OCI-LY7 (cell line): Measurements from ENCODE around the gene PIK3R6. TPM values are rescaled to one million over a fixed set of nuclear protein-coding genes. Genes with fewer than 3 reads are reported as not detected.

ENCODE experiments used
- BruUV-seq: library from RNA; stranded (reverse); fragments of 400-500 nt; replicated peaks from 2 replicates; lab custom pipeline; 2021; lab: Mats Ljungman, UMichigan
- CTCF ChIA-PET: fragments of 300-600 bp; sonication (Branson Sonifier 250); formaldehyde crosslinking; loops from one replicate; lab custom pipeline; 2022; ENCODE audit warnings: antibody characterized with exemption; ENCODE audit not compliant: unreplicated experiment; lab: Charles Lee
- POLR2A ChIA-PET: fragments of 300-600 bp; sonication (Branson Sonifier 250); formaldehyde crosslinking; loops from one replicate; lab custom pipeline; 2022; ENCODE audit warnings: antibody characterized with exemption; lab: Charles Lee
- DNase-seq: peaks from one replicate; pipeline ENCODE4 v3.0.0-alpha.2; 2015; ENCODE audit warnings: low spot score
- H2AFZ ChIP-seq: fragments of 200-600 bp; sonication (generic), shearing (Covaris generic); 2 replicates; pipeline ENCODE4 v1.6.1; 2014; ENCODE audit warnings: mild to moderate bottlenecking, antibody characterized with exemption, low read length, moderate library complexity
- H3K27ac ChIP-seq: fragments of 200-600 bp; sonication (generic); 2 replicates; pipeline ENCODE4 v1.5.1; 2014; ENCODE audit warnings: mixed run types, low read depth, mild to moderate bottlenecking, moderate library complexity, low read length, inconsistent platforms; ENCODE audit not compliant: poor library complexity, severe bottlenecking
- H3K36me3 ChIP-seq: fragments of 200-600 bp; sonication (generic); 2 replicates; pipeline ENCODE4 v1.6.1; 2014; ENCODE audit warnings: mild to moderate bottlenecking, antibody characterized with exemption, low read length, moderate library complexity, mixed read lengths; ENCODE audit not compliant: insufficient read depth
- H3K4me1 ChIP-seq: fragments of 200-600 bp; sonication (generic); 2 replicates; pipeline ENCODE4 v1.5.1; 2014; ENCODE audit warnings: mild to moderate bottlenecking, low read length; ENCODE audit not compliant: insufficient read depth, poor library complexity, severe bottlenecking
- H3K4me2 ChIP-seq: fragments of 200-600 bp; sonication (generic); 2 replicates; pipeline ENCODE4 v1.6.1; 2014; ENCODE audit warnings: mild to moderate bottlenecking, low read length
- H3K4me3 ChIP-seq: fragments of 200-600 bp; sonication (generic); 2 replicates; pipeline ENCODE4 v1.5.1; 2014; ENCODE audit warnings: mild to moderate bottlenecking, low read depth, low read length; ENCODE audit not compliant: poor library complexity, severe bottlenecking
- H3K79me2 ChIP-seq: fragments of 200-600 bp; sonication (generic); 2 replicates; pipeline ENCODE4 v1.6.1; 2016; ENCODE audit warnings: low read depth, mild to moderate bottlenecking, low read length, moderate library complexity, mixed read lengths; ENCODE audit not compliant: insufficient read depth
- H3K9me2 ChIP-seq: fragments of 200-600 bp; sonication (generic); 2 replicates; pipeline ENCODE4 v1.6.1; 2016; ENCODE audit warnings: mild to moderate bottlenecking, low read length, mixed read lengths; ENCODE audit not compliant: insufficient read depth
- H3K9me3 ChIP-seq: fragments of 200-600 bp; sonication (generic); 2 replicates; pipeline ENCODE4 v1.6.1; 2014; ENCODE audit warnings: mild to moderate bottlenecking, mixed run types, low read length, mixed read lengths
- H4K20me1 ChIP-seq: fragments of 200-600 bp; sonication (generic); 2 replicates; pipeline ENCODE4 v1.6.1; 2014; ENCODE audit warnings: mild to moderate bottlenecking, antibody characterized with exemption, low read length, moderate library complexity, mixed read lengths; ENCODE audit not compliant: insufficient read depth
- CTCF ChIP-seq: fragments of 200-600 bp; sonication (generic); conservative IDR thresholded peaks from 2 replicates; pipeline ENCODE4 v1.5.1; 2014; ENCODE audit warnings: mild to moderate bottlenecking, antibody characterized with exemption, low read length, moderate library complexity, mixed read lengths
- EZH2phosphoT487 ChIP-seq: fragments of 200-600 bp; sonication (generic); IDR thresholded peaks from 2 replicates; pipeline ENCODE4 v1.6.1; 2018; ENCODE audit warnings: low read depth, borderline replicate concordance, mild to moderate bottlenecking, mixed run types, antibody characterized with exemption, low read length, moderate library complexity, mixed read lengths
- intact Hi-C: fragments of 100-400 bp; cut with micrococcal nuclease; formaldehyde crosslinking; loops from one replicate; pipeline ENCODE4 v1.10.0; 2022; ENCODE audit not compliant: unreplicated experiment
- total RNA-seq, 2 experiments: library from RNA; depleted of rRNA in 1 of 2; stranded (reverse); fragments of >200 nt in 1 of 2; shearing (Covaris generic) in 1 of 2; gene quantifications; 2 replicates each; pipeline ENCODE4 v1.2.3, GENCODE V29; 2014 to 2022

The PIK3R6 gene
- total RNA-seq, 2 experiments from 2014 or later, result not detected

- Histone ChIP-seq H3K27ac (no peak overlapping the region), H3K79me2 (no peaks in the 10 kb centered on the region), H2AFZ (no peak overlapping the region), H3K4me3 (no peak overlapping the region), H4K20me1 (no peaks in the 10 kb centered on the region), H3K36me3 (no peaks in the 10 kb centered on the region), H3K4me1 (no peaks in the 10 kb centered on the region), H3K4me2 (no peak overlapping the region), H3K9me3 (peaks cover 8% of the 10 kb centered on the region), H3K9me2 (no peaks in the 10 kb centered on the region)
- POLR2A ChIA-PET, result no interaction called here
- intact Hi-C loops, result no loop called here
- BruUV-seq, result no TSS peak
- no peak for DNase-seq
- TF ChIP-seq CTCF, result no peak
- TF ChIP-seq EZH2phosphoT487, result no peak
- CTCF ChIA-PET, result no interaction called here
Observed at GRCh38 chr17:8788998-8789397, 78.5 kb downstream of the PIK3R6 start.

- H3K9me3 ChIP-seq, result no peaks in the 10 kb centered on the region
- CTCF ChIA-PET, result interaction anchor here (0.6 to 0.9 kb wide), 2 partner anchors 61 to 123 kb away, joined by 3 read pairs; no protein-coding TSS in a partner anchor
- POLR2A ChIA-PET, result no interaction called here
- H3K4me3 ChIP-seq, result no peak overlapping the region
- intact Hi-C loops, result no loop called here
- H4K20me1 ChIP-seq, result no peaks in the 10 kb centered on the region
- no peaks in the 10 kb centered on the region for H3K79me2 ChIP-seq
- peak; percentile 34 for DNase-seq
- H3K4me1 ChIP-seq, result no peaks in the 10 kb centered on the region
- H3K27ac ChIP-seq, result no peak overlapping the region
- no TSS peak for BruUV-seq
- no peaks in the 10 kb centered on the region for H3K36me3 ChIP-seq
- 0 out of 2 replicates have a peak overlapping the region, but pooled peaks have one; percentile 28 for H2AFZ ChIP-seq
- no peaks in the 10 kb centered on the region for H3K9me2 ChIP-seq
- TF ChIP-seq EZH2phosphoT487 (no peak), CTCF (peak; percentile 85)
- no peak overlapping the region for H3K4me2 ChIP-seq
Observed at GRCh38 chr17:8785547-8786413, 81.7 kb downstream of the PIK3R6 start.

- H3K4me2 ChIP-seq, result no peak overlapping the region
- intact Hi-C loops, result no loop called here
- H3K4me3 ChIP-seq, result no peak overlapping the region
- no peaks in the 10 kb centered on the region for H3K79me2 ChIP-seq
- ChIA-PET POLR2A (interaction anchor here (0.7 kb wide), 1 partner anchor 79 kb away, joined by 3 read pairs; no protein-coding TSS in a partner anchor), CTCF (no interaction called here)
- H3K9me3 ChIP-seq, result no peaks in the 10 kb centered on the region
- no peaks in the 10 kb centered on the region for H3K36me3 ChIP-seq
- TF ChIP-seq CTCF (no peak), EZH2phosphoT487 (no peak)
- no peaks in the 10 kb centered on the region for H4K20me1 ChIP-seq
- BruUV-seq, result no TSS peak
- DNase-seq, result no peak
- H3K27ac ChIP-seq, result no peak overlapping the region
- no peaks in the 10 kb centered on the region for H3K9me2 ChIP-seq
- H2AFZ ChIP-seq, result no peak overlapping the region
- no peaks in the 10 kb centered on the region for H3K4me1 ChIP-seq
Observed at GRCh38 chr17:8782176-8782575, 85.3 kb downstream of the PIK3R6 start.
